Breast epithelium (tissue), 4 donors: ENCODE measurements around the gene TFAP2E. TPM values are rescaled to one million over a fixed set of nuclear protein-coding genes. Genes with fewer than 3 reads are reported as not detected.

Experiments
- DNase-seq, 2 donors: peaks; one replicate each; pipeline ENCODE4 v3.0.0-alpha.2; 2019; ENCODE audit warnings: low spot score in 2 of 2
- H3K27ac ChIP-seq, 2 donors: fragments of 200-600 bp; sonication (generic) in 1 of 2; one replicate each; pipeline ENCODE4 v1.5.1; 2016 to 2019; ENCODE audit warnings: mild to moderate bottlenecking in 1 of 2
- H3K27me3 ChIP-seq, 2 donors: fragments of 200-600 bp; sonication (generic) in 1 of 2; one replicate each; pipeline versions ENCODE4 v1.5.1 to v1.6.0; 2017 to 2019; ENCODE audit warnings: control low read depth in 1 of 2, mild to moderate bottlenecking in 1 of 2
- H3K36me3 ChIP-seq: fragments of 200-600 bp; one replicate; pipeline ENCODE4 v1.5.1; 2019
- H3K4me1 ChIP-seq, 2 donors: fragments of 200-600 bp; sonication (generic); one replicate each; pipeline ENCODE4 v1.5.1; 2016 to 2019; ENCODE audit warnings: control low read depth in 1 of 2
- H3K4me3 ChIP-seq, 3 donors: fragments of 200-600 bp; sonication (generic); 1 replicate in 2 of 3; 2 replicates in 1 of 3; pipeline ENCODE4 v1.5.1; 2016 to 2019; ENCODE audit warnings: mild to moderate bottlenecking in 3 of 3, moderate library complexity in 2 of 3
- H3K9me3 ChIP-seq, 2 donors: fragments of 200-600 bp; sonication (generic) in 1 of 2; one replicate each; pipeline ENCODE4 v1.5.1; 2016 to 2019; ENCODE audit warnings: control low read depth in 1 of 2
- CTCF ChIP-seq, 3 donors: fragments of 450-650 bp; IDR thresholded peaks; one replicate each; pipeline ENCODE4 v1.5.1; 2016 to 2017; ENCODE audit warnings: antibody characterized with exemption in 3 of 3, mild to moderate bottlenecking in 3 of 3, moderate library complexity in 3 of 3
- POLR2A ChIP-seq: fragments of 450-650 bp; IDR thresholded peaks from one replicate; pipeline ENCODE4 v1.6.1; 2016; ENCODE audit warnings: antibody characterized with exemption, mild to moderate bottlenecking, moderate library complexity
- POLR2AphosphoS5 ChIP-seq, 3 donors: sonication (generic); formaldehyde crosslinking; IDR thresholded peaks; one replicate each; pipeline ENCODE4 v1.6.1; 2017; ENCODE audit warnings: antibody characterized with exemption in 3 of 3
- intact Hi-C: fragments of 100-400 bp; cut with DNase I; formaldehyde crosslinking; loops from one replicate; pipeline ENCODE4 v1.15.1; 2023; ENCODE audit warnings: low total_unique reads
- total RNA-seq, 3 donors: library from RNA; depleted of rRNA; stranded (reverse); fragments of >200 nt; gene quantifications; one replicate each; pipeline ENCODE4 v1.1.0, GENCODE V29; 2016

TFAP2E gene
- total RNA-seq, 3 donors from 2014 or later: 0.44 to 2.6 (median 0.64) TPM

GRCh38 chr1:35557118-35557610, 15.9 kb upstream of the TFAP2E start, which contains the start of gene KIAA0319L:
KIAA0319L (minus strand) TSS chr1:35557403; CDS start chr1:35554491, 2,912 bp downstream.
- H3K36me3 ChIP-seq: no peaks in the 10 kb centered on the region
- TF ChIP-seq POLR2A (peak; percentile 42), POLR2AphosphoS5 (IDR thresholded peaks at IDR 0.05) (peak; percentile 73 to 79 (median 79)), CTCF (IDR thresholded peaks at IDR 0.05) (no peak)
- intact Hi-C loops: no loop called here
- H3K27me3 ChIP-seq: no peaks in the 10 kb centered on the region
- peak within 1 kb of the TSS; percentile 95 to 99 for H3K27ac ChIP-seq
- H3K4me1 ChIP-seq: peaks cover 0 to 31% of the 10 kb centered on the region in 2 donors
- H3K4me3 ChIP-seq: peak within 1 kb of the TSS; percentile 81 to 95 (median 88)
- no peaks in the 10 kb centered on the region for H3K9me3 ChIP-seq
- DNase-seq: no peak

- Histone ChIP-seq H3K9me3 (no peaks in the 10 kb centered on the region), H3K4me1 (peaks cover 0 to 31% of the 10 kb centered on the region in 2 donors), H3K27ac (peak within 1 kb of the TSS; percentile 95 to 99), H3K4me3 (peak within 1 kb of the TSS; percentile 81 to 95 (median 88)), H3K36me3 (no peaks in the 10 kb centered on the region), H3K27me3 (no peaks in the 10 kb centered on the region)
- intact Hi-C loops: no loop called here
- TF ChIP-seq CTCF (IDR thresholded peaks at IDR 0.05) (no peak), POLR2AphosphoS5 (IDR thresholded peaks at IDR 0.05) (peak in 1 of 3 donors; percentile 75), POLR2A (no peak)
- DNase-seq: peak; percentile 97 to 98
Observed at GRCh38 chr1:35557611-35558373, 15.3 kb upstream of the TFAP2E start, which contains the start of gene NCDN. NCDN (plus strand) TSS chr1:35557799; CDS start chr1:35558191, 392 bp downstream.

- Histone ChIP-seq H3K4me1 (peaks cover 0 to 31% of the 10 kb centered on the region in 2 donors), H3K4me3 (peak overlapping the region; percentile 81 to 95 (median 88)), H3K9me3 (no peaks in the 10 kb centered on the region), H3K27me3 (no peaks in the 10 kb centered on the region), H3K36me3 (no peaks in the 10 kb centered on the region), H3K27ac (peak overlapping the region; percentile 95 to 99)
- TF ChIP-seq POLR2AphosphoS5 (IDR thresholded peaks at IDR 0.05) (no peak), POLR2A (no peak), CTCF (IDR thresholded peaks at IDR 0.05) (no peak)
- no peak for DNase-seq
- intact Hi-C loops: no loop called here
Observed at GRCh38 chr1:35558374-35559316, 14.5 kb upstream of the TFAP2E start.

GRCh38 chr1:35559317-35559944, 13.7 kb upstream of the TFAP2E start:
- Histone ChIP-seq H3K9me3 (no peaks in the 10 kb centered on the region), H3K27ac (peak overlapping the region in 1 of 2 donors; percentile 56), H3K4me3 (peak overlapping the region in 1 of 3 donors; percentile 88), H3K4me1 (peaks cover 0 to 29% of the 10 kb centered on the region in 2 donors), H3K27me3 (no peaks in the 10 kb centered on the region), H3K36me3 (no peaks in the 10 kb centered on the region)
- intact Hi-C loops: no loop called here
- DNase-seq: no peak
- TF ChIP-seq POLR2A (no peak), POLR2AphosphoS5 (IDR thresholded peaks at IDR 0.05) (no peak), CTCF (IDR thresholded peaks at IDR 0.05) (no peak)
